Panc1 (cell line): ENCODE measurements around the gene BBOF1.

ENCODE experiments used
- CTCF ChIP-seq: fragments of 450-650 bp; IDR thresholded peaks from 2 replicates; pipeline ENCODE4 v1.5.1; 2017; ENCODE audit warnings: mild to moderate bottlenecking
- POLR2AphosphoS5 ChIP-seq: IDR thresholded peaks from 2 replicates; pipeline ENCODE4 v1.6.1; 2012; ENCODE audit warnings: mild to moderate bottlenecking, low read depth, low read length, moderate library complexity
- REST ChIP-seq, 2 experiments: IDR thresholded peaks; 2 replicates each; pipeline ENCODE4 v1.6.1; 2011 to 2012; ENCODE audit warnings: low read depth in 2 of 2, control low read depth in 1 of 2, low read length in 1 of 2, mild to moderate bottlenecking in 1 of 2, moderate library complexity in 1 of 2; ENCODE audit not compliant: insufficient read depth in 1 of 2

GRCh38 chr14:73988065-73988464 lies 31.1 kb upstream of the BBOF1 start:
- TF ChIP-seq POLR2AphosphoS5 = no peak
- no peak for TF ChIP-seq CTCF
- TF ChIP-seq REST (IDR thresholded peaks at IDR 0.05; ENCODE audit: insufficient read depth in 1 of 2, low read depth in 2 of 2, low read length in 1 of 2) = no peak
